OCI-LY3 (cell line): ENCODE data around the gene SCN2B.

Source experiments
- EZH2phosphoT487 ChIP-seq: fragments of 200-600 bp; shearing (Covaris generic); IDR thresholded peaks from 2 replicates; pipeline ENCODE4 v1.6.1; 2018; ENCODE audit warnings: antibody characterized with exemption, mixed run types, low read depth
- TF ChIP-seq, protein P1 (sequence below): fragments of 200-600, 300-600 bp; sonication (generic); IDR thresholded peaks from 2 replicates; pipeline ENCODE4 v1.5.1; 2014; ENCODE audit warnings: antibody characterized with exemption, low read length, low read depth

DNA sequence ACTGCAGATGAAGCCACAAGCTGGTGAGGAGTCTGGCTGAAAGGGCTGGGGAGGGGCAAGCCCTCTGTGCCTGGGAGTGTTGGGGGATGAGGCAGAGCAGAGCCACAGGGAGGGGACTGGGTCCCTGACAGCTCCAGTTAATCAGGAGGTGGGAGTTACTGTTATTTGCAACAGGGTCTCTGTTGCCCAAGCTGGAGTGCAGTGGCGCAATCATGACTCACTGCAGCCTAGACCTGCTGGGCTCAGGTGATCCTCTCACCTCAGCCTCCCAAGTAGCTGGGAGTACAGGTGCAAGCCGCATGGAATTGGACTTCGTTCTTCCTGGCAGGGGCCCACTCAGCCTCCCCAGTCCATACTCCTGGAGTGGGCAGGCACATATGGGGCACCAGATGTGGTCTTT is 7.7 kb downstream of the SCN2B start:
- TF ChIP-seq, protein P1, sequence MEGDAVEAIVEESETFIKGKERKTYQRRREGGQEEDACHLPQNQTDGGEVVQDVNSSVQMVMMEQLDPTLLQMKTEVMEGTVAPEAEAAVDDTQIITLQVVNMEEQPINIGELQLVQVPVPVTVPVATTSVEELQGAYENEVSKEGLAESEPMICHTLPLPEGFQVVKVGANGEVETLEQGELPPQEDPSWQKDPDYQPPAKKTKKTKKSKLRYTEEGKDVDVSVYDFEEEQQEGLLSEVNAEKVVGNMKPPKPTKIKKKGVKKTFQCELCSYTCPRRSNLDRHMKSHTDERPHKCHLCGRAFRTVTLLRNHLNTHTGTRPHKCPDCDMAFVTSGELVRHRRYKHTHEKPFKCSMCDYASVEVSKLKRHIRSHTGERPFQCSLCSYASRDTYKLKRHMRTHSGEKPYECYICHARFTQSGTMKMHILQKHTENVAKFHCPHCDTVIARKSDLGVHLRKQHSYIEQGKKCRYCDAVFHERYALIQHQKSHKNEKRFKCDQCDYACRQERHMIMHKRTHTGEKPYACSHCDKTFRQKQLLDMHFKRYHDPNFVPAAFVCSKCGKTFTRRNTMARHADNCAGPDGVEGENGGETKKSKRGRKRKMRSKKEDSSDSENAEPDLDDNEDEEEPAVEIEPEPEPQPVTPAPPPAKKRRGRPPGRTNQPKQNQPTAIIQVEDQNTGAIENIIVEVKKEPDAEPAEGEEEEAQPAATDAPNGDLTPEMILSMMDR: no peak
- TF ChIP-seq EZH2phosphoT487: no peak
